IPS-NIHi11 (cell line): Measurements from ENCODE around the gene PLB1.

Experiments
- DNase-seq: peaks from one replicate; pipeline ENCODE4 v3.0.0; 2012; ENCODE audit warnings: mixed read lengths, low spot score

Gene PLB1

GRCh38 chr2:28628506-28628905, 132.6 kb downstream of the PLB1 start:
- no peak for DNase-seq

GRCh38 chr2:28628987-28629386, 133.1 kb downstream of the PLB1 start:
- no peak for DNase-seq

GRCh38 chr2:28629910-28630309, 134.1 kb downstream of the PLB1 start:
- no peak for DNase-seq

- no peak for DNase-seq
These were observed 134.5 kb downstream of the PLB1 start for GRCh38 chr2:28630341-28630740.

- DNase-seq: no peak
These were observed 135.8 kb downstream of the PLB1 start for GRCh38 chr2:28631514-28632206.

GRCh38 chr2:28632791-28633190, 136.9 kb downstream of the PLB1 start:
- DNase-seq: no peak

GRCh38 chr2:28633204-28633603, 137.3 kb downstream of the PLB1 start:
- no peak for DNase-seq

GRCh38 chr2:28633746-28634145, 137.9 kb downstream of the PLB1 start:
- no peak for DNase-seq

- DNase-seq: no peak
These were observed 139.3 kb downstream of the PLB1 start for GRCh38 chr2:28635191-28635611.

GRCh38 chr2:28636491-28636890, 140.6 kb downstream of the PLB1 start:
- no peak for DNase-seq

GRCh38 chr2:28637066-28638047, 141.5 kb downstream of the PLB1 start:
- DNase-seq: no peak

- DNase-seq: no peak
These were observed 142.2 kb downstream of the PLB1 start for GRCh38 chr2:28638102-28638501.

- no peak for DNase-seq
These were observed 143.3 kb downstream of the PLB1 start for GRCh38 chr2:28639092-28639691.

- DNase-seq: no peak
These were observed 144.0 kb downstream of the PLB1 start for GRCh38 chr2:28639836-28640235.

- no peak for DNase-seq
These were observed 144.5 kb downstream of the PLB1 start for GRCh38 chr2:28640260-28640907.

- no peak for DNase-seq
These were observed 145.0 kb downstream of the PLB1 start for GRCh38 chr2:28640908-28641300.

- no peak for DNase-seq
These were observed 146.9 kb downstream of the PLB1 start for GRCh38 chr2:28642796-28643195.

GRCh38 chr2:28643327-28643726, 147.5 kb downstream of the PLB1 start:
- DNase-seq: peak; percentile 37

- no peak for DNase-seq
These were observed 148.1 kb downstream of the PLB1 start for GRCh38 chr2:28643911-28644334.

GRCh38 chr2:28644760-28645159, 148.9 kb downstream of the PLB1 start:
- DNase-seq: no peak

- no peak for DNase-seq
These were observed 149.7 kb downstream of the PLB1 start for GRCh38 chr2:28645553-28645952.

GRCh38 chr2:28647682-28648081, 151.8 kb downstream of the PLB1 start:
- DNase-seq: no peak
